GM11168 (cell line): ENCODE results near the gene PRKD1.
"Not testable (repeated sequence)": the region's sequence is repeated elsewhere in the genome, so short reads cannot be mapped to it uniquely, and the experiment has no call there.

Experiments used
- in situ Hi-C: fragments of 300-500 bp; cut with MboI; formaldehyde crosslinking; loops from one replicate; pipeline ENCODE4 v1.12.0; 2022; ENCODE audit warnings: low sequenced_read_pairs; ENCODE audit not compliant: unreplicated experiment

The PRKD1 gene

DNA sequence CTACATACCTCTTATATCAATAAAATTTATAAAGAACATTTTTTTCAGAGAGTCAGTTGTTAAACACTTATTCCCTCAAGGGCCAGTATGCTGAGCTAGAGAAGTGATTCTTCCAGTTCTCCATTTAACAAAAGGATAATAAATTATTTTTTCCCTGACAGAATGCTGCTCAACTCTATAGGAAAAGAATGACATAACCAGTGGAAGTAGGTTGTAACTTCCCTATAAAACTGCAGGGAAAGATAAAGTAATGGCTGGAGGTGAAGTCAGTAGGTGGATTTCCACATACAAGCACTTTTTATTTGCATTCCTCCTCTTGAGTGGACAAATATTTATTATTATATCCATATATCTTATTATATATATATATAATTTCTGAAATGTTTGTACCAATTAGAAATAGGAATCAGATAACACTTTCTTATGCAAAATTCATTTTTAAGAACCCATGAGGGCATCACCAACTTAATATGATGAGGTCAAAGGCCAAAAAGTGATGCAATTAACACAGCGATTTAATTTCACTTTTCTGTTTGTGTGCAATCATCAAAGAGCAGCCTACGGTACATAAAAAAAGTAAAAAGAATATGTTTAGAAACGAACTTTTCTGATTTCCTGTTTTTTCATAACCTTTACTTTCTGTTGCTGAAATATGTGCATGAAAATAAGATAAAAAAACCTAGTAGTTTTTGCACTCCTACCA, 175.3 kb downstream of the PRKD1 start:
- in situ Hi-C loops: no loop called here

GRCh38 chr14:29749829-29750228, 177.8 kb downstream of the PRKD1 start:
- in situ Hi-C loops: no loop called here

DNA sequence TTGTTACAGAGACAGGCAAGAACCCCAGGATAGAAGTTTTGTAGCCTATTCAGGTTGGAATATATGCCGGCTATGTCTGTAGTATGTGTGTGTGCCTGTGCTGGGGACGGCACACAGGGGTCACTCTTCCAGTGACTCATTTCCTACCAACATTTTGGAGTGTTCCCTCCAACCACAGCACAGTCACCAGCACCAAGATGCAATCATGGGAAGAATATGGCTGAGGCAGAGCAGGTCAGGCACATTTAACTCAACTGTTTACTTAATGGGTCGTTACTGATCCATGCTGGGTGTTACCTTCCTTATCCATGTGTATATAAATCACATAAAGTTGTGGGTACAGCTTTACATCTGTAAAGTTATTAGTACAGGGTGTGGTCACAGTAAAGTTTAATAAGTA, 178.3 kb downstream of the PRKD1 start:
- in situ Hi-C loops: no loop called here

- in situ Hi-C loops: no loop called here
Measured at GRCh38 chr14:29745863-29746262, 181.8 kb downstream of the PRKD1 start.

DNA sequence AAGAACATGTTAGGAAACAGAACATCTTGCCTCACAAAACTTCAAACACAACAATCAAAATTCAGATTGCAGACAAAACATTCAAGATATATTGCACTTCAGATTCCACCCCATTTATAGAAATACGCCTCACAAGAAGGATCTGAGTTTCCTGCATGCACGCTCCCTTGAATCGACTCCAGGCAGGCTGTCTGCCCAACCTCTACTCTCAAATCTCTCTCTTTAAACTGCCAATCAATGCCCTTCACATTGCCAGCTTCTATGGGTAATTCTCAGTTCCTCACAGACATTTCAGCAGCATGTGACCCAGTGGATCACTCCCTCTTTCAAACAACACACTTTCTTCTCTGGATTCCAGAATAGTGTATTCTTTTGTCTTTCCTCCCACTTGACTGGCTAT, 184.1 kb downstream of the PRKD1 start:
- in situ Hi-C loops: no loop called here

DNA sequence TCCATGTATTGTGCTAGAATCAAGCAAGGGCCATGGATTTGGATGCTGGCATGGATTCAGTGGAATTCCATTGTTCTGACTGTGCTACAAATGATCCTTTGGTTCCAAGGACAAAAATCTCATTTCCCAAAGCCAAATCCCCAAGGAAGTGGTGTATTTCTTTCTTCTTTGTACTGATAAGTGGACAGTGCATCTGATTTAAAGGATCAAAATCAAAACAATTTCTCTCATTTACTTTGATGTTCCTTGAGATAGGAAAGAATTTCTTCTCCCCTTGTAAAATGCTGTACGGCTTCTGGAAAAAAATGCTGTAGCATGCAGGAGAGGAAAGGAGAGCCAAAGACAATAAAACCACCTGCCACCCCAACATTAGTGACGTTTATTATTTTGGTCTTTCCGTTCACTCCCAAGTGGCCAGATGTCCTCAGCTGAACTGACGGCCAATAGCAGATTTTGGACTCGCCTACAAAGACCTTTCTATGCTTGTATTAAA, 185.7 kb downstream of the PRKD1 start:
- in situ Hi-C loops: no loop called here

GRCh38 chr14:29740491-29740890, 187.2 kb downstream of the PRKD1 start:
- in situ Hi-C loops: no loop called here

DNA sequence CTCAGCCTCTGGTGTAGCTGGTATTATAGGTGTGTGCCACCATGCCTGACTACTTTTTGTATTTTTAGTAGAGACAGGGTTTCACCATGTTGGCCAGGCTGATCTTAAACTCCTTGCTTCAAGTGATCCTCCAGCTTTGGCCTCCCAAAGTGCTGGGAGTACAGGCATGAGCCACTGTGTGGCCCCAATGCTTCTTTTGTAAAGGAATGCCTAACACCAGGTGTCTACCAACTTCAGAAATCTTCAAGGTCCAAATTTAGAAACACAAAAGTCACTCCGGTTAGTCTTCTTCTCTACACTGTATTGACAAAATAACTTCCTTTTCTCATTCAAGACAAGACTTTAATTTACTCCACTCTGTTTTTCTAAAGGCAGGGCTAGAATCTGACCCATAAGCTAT, 188.7 kb downstream of the PRKD1 start:
- in situ Hi-C loops: no loop called here

DNA sequence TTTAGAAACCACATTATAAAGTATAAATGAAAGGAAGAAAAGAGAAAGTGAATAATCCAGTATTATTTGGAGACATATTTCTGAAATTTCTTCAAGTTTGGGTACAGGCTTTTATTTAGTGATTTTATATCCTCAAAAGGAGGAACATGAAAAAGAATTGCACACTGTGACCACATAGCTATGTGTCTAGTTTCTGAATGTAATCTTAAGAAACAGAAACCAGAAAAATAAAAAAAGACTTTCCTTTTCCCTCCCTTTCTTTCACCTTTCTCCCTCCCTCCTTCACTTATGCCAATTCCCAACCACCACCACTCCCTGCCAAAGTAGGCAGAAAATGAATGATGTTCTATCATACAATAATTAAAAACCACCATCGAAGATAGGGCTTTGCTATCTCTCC, 189.6 kb downstream of the PRKD1 start:
- in situ Hi-C loops: no loop called here

GRCh38 chr14:29735459-29735858, 192.2 kb downstream of the PRKD1 start:
- in situ Hi-C loops: no loop called here

DNA sequence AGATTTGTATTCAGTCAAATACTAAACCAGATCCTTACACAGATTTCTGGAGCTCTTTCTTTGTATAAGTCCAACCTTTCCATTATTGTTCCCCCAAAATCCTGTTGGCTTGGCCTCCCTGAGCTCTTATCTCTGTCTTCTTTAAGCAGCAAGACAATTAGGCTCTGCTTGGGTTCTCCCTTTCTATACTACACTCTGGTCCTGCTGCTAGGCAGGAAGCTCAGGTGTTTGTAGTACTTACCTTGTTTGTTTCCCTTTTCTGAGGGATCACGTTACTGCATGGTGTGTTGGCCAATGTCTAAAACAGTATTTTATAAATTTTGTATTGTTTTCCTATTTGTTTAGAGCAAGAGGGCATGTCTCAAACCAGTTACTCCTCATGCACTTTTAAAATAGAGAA, 192.9 kb downstream of the PRKD1 start:
- in situ Hi-C loops: no loop called here

GRCh38 chr14:29726560-29727331, 200.9 kb downstream of the PRKD1 start:
- in situ Hi-C loops: not testable (repeated sequence)

DNA sequence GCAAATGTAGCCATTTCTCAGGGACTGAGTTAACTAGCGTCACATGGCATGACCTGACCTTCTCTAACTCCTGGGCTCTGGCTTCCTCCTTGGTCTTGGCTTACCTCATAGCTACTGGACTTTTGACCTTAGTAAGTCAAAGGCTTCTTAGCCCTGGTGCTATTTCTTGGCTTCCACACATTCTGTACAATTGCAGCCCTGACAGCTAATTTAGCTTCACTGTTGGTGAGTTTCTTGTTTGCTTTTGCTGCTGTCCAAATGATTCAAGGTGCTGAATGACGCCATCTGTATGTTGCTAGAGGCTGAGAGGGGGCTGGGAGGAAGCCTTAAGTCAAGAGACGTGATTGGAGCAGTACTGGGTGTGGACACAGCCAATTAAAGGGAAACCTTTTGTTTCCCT, 202.7 kb downstream of the PRKD1 start:
- in situ Hi-C loops: no loop called here

DNA sequence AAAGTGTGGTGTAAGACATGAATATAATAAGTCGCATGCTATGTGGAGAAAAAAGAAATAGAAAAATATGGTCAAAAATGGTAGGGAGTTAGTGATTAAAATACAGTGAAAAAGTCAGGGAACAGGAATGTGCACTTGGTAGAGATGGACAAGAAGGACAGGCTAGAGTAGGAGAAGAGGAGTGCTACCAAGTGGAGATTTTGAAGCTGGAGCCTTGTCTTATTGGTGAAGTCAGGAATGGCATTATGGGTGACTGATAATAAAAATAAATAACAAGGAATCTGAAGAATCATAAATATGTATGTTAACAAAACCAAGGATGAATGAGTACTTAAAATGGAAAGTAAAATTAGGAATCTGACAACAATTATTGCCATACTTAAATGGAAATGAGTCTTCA, 204.8 kb downstream of the PRKD1 start:
- in situ Hi-C loops: no loop called here

DNA sequence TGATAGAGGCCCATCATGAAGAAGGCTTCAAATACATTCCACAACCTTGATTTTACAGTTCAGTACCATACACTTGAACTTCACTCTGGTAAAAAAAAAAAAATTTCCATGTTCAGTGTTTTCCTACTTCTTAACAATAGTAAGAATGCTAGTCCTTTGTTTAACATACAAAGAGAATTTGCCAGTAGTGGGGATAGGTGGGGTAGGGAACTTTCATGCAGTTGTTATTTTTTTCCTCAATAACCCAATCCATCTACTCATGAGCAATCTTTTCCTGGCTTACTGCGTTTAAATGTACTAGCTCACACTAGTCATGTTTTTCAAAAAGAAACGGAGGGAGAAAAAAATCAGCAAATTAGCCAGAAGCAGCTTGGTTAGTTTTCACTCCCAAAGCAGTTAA, 206.1 kb downstream of the PRKD1 start:
- in situ Hi-C loops: no loop called here

DNA sequence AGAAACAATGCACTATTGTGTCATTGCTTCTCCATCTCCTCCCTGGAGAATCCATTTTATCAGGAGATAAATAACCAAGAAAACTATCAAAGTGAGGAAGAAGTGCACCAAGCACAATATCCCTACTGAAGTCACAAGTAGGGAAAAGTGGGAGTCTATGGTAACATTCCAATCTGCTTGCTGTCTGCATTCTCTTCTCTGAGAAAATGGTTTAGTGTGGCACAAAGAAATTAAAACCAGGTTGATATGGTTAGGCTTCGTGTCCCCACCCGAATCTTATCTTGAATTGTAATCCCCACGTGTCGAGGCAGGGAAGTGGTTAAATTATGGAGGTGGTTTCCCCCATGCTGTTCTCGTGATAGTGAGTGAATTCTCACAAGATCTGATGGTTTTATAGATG, 209.7 kb downstream of the PRKD1 start:
- in situ Hi-C loops: no loop called here

- in situ Hi-C loops: no loop called here
Measured at GRCh38 chr14:29716150-29716549, 211.5 kb downstream of the PRKD1 start.

DNA sequence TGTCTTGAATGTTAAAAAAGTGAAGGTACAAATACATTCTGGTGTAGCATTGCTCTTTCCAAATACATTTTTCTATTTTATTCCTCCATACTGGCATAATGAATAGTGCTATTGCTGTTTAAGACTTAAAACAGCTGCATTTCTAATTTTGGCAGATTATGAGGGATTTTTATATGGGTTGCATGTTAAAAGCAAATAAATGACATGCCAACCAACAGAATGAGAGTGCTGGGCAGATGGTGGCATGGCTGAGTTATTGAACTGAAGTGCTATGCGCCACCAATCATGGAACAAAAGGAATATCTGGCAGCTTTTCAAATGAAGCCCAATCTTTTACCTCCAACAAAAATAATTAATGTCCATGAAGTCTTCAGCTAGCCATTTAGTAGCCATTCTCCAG, 215.0 kb downstream of the PRKD1 start:
- in situ Hi-C loops: no loop called here

DNA sequence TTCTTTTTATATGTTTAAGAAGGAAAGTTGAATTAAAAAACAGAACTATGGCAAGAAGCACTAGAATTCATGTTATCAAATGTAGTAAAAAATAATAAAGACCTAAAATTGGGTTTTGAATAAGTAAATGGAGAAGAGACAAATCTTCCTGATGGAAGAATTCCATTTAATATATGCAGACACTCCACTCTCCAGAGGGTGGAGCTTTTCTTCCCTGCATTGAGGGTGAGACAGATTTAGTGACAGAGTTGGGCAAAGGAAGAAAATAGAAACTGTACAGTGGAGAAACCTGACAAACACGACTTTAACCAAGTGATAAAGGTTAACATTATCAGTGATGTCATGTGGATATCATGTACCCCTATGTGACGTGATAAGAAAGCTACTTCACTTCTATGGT, 217.6 kb downstream of the PRKD1 start:
- in situ Hi-C loops: no loop called here

GRCh38 chr14:29709490-29709889, 218.2 kb downstream of the PRKD1 start:
- in situ Hi-C loops: no loop called here

DNA sequence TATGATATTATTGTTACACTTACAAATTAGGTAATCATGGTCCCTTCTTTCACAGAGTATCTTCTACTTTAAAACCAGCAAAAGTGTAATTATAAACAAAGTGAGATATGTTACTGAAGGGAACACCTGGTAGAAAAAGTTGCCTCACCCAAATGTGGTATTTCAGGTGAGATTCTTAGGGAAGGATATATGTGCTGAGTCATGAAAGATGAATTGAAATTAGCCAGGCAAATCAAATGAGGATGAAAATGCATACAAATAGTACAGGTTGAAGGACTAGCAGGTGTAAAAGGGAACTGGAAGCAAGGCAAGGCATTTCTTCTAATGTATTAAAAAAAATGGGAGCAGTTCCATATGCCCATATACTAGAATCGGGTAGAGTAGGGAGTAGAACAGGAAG, 220.9 kb downstream of the PRKD1 start:
- in situ Hi-C loops: no loop called here

DNA sequence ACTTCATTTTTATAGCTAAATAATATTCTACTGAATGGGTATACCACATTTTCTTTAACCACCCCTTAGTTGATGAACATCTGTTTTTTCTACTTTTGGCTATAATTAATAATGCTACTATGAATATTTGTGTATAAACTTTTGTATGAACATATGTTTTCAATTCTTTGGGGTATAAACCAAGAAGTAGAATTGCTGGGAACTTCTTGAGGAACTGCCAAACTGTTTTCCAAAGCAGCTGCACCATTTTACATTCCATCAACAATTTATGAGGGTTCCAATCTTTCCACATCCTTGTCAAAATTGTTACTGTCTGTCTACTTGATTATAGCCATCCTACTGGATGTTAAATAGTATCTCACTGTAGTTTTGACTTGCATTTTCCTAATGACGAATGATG, 221.8 kb downstream of the PRKD1 start:
- in situ Hi-C loops: no loop called here
